ENCODE results near the gene BLMH. TPM values are rescaled to one million over a fixed set of nuclear protein-coding genes. Genes with fewer than 3 reads are reported as not detected.
A peak's percentile ranks its signal among the peaks of the same experiment; 100 is the strongest.

BLMH gene
- total and polyA plus RNA-seq, 2 donors (not counting 1 experiment from before 2014, with no cell fraction given): 23.0 to 26.1 TPM

GRCh38 chr17:30299000-30299399 lies 7.3 kb upstream of the BLMH start:
- TF ChIP-seq EZH2 (IDR thresholded peaks at IDR 0.05; ENCODE audit: low read length, missing control alignments): no peak
- peak; percentile 23 to 49 for TF ChIP-seq CTCF (conservative IDR thresholded peaks at IDR 0.05 in 1 of 2, IDR thresholded peaks at IDR 0.05 in 1 of 2; ENCODE audit: low read depth in 1 of 2, low read length in 2 of 2)
- no peak overlapping the region for H2AFZ ChIP-seq (ENCODE audit: low read length)
- no peak overlapping the region for H3K4me2 ChIP-seq (ENCODE audit: extremely low read depth, insufficient read depth, low read length)
- H4K20me1 ChIP-seq (ENCODE audit: control insufficient read depth, extremely low read depth, insufficient read depth, low read length): no peaks in the 10 kb centered on the region
- H3K4me1 ChIP-seq (ENCODE audit: control insufficient read depth, extremely low read depth, insufficient read depth, low read length): no peaks in the 10 kb centered on the region
- no peaks in the 10 kb centered on the region for H3K27me3 ChIP-seq (ENCODE audit: control insufficient read depth, insufficient read depth, low read length)
- no peaks in the 10 kb centered on the region for H3K9me3 ChIP-seq (ENCODE audit: control insufficient read depth, insufficient read depth, low read depth, low read length)
- no peak overlapping the region for H3K27ac ChIP-seq (ENCODE audit: insufficient read depth, low read length)
- H3K9ac ChIP-seq (ENCODE audit: insufficient read depth, low read length): no peak overlapping the region
- no peak overlapping the region for H3K4me3 ChIP-seq (replicated peaks in 1 of 4; ENCODE audit: control extremely low read depth in 1 of 4, insufficient read depth in 1 of 4, low read depth in 3 of 4, low read length in 4 of 4)
- no peaks in the 10 kb centered on the region for H3K36me3 ChIP-seq (ENCODE audit: control insufficient read depth, insufficient read depth, low read length)
- H3K79me2 ChIP-seq (ENCODE audit: control insufficient read depth, insufficient read depth, low read length): no peaks in the 10 kb centered on the region
- DNase-seq (ENCODE audit: low read depth in 2 of 2): peak in 1 of 2 donors; percentile 46

GRCh38 chr17:30297715-30298114 lies 6.0 kb upstream of the BLMH start:
- Histone ChIP-seq H3K9me3 (ENCODE audit: control insufficient read depth, insufficient read depth, low read depth, low read length) (no peaks in the 10 kb centered on the region), H3K27me3 (ENCODE audit: control insufficient read depth, insufficient read depth, low read length) (no peaks in the 10 kb centered on the region), H2AFZ (ENCODE audit: low read length) (no peak overlapping the region), H3K79me2 (ENCODE audit: control insufficient read depth, insufficient read depth, low read length) (no peaks in the 10 kb centered on the region), H3K4me2 (ENCODE audit: extremely low read depth, insufficient read depth, low read length) (no peak overlapping the region), H3K9ac (ENCODE audit: insufficient read depth, low read length) (no peak overlapping the region), H3K4me1 (ENCODE audit: control insufficient read depth, extremely low read depth, insufficient read depth, low read length) (no peaks in the 10 kb centered on the region), H3K27ac (ENCODE audit: insufficient read depth, low read length) (no peak overlapping the region), H4K20me1 (ENCODE audit: control insufficient read depth, extremely low read depth, insufficient read depth, low read length) (no peaks in the 10 kb centered on the region), H3K36me3 (ENCODE audit: control insufficient read depth, insufficient read depth, low read length) (no peaks in the 10 kb centered on the region), H3K4me3 (replicated peaks in 1 of 4; ENCODE audit: control extremely low read depth in 1 of 4, insufficient read depth in 1 of 4, low read depth in 3 of 4, low read length in 4 of 4) (no peak overlapping the region)
- no peak for TF ChIP-seq CTCF (conservative IDR thresholded peaks at IDR 0.05 in 1 of 2, IDR thresholded peaks at IDR 0.05 in 1 of 2; ENCODE audit: low read depth in 1 of 2, low read length in 2 of 2)
- no peak for TF ChIP-seq EZH2 (IDR thresholded peaks at IDR 0.05; ENCODE audit: low read length, missing control alignments)
- DNase-seq (ENCODE audit: low read depth in 2 of 2): no peak

- no peak for DNase-seq (ENCODE audit: low read depth in 2 of 2)
- TF ChIP-seq EZH2 (IDR thresholded peaks at IDR 0.05; ENCODE audit: low read length, missing control alignments) (no peak), CTCF (conservative IDR thresholded peaks at IDR 0.05 in 1 of 2, IDR thresholded peaks at IDR 0.05 in 1 of 2; ENCODE audit: low read depth in 1 of 2, low read length in 2 of 2) (no peak)
- no peaks in the 10 kb centered on the region for H3K4me1 ChIP-seq (ENCODE audit: control insufficient read depth, extremely low read depth, insufficient read depth, low read length)
Measured at GRCh38 chr17:30296499-30297080, 4.8 kb upstream of the BLMH start.

More at GRCh38 chr17:30296499-30297080, 4.8 kb upstream of the BLMH start:
- Histone ChIP-seq H3K4me2 (ENCODE audit: extremely low read depth, insufficient read depth, low read length) (no peak overlapping the region), H4K20me1 (ENCODE audit: control insufficient read depth, extremely low read depth, insufficient read depth, low read length) (no peaks in the 10 kb centered on the region), H3K27ac (ENCODE audit: insufficient read depth, low read length) (no peak overlapping the region), H3K79me2 (ENCODE audit: control insufficient read depth, insufficient read depth, low read length) (no peaks in the 10 kb centered on the region), H3K27me3 (ENCODE audit: control insufficient read depth, insufficient read depth, low read length) (no peaks in the 10 kb centered on the region), H3K36me3 (ENCODE audit: control insufficient read depth, insufficient read depth, low read length) (no peaks in the 10 kb centered on the region), H3K9ac (ENCODE audit: insufficient read depth, low read length) (no peak overlapping the region), H3K9me3 (ENCODE audit: control insufficient read depth, insufficient read depth, low read depth, low read length) (no peaks in the 10 kb centered on the region), H3K4me3 (replicated peaks in 1 of 4; ENCODE audit: control extremely low read depth in 1 of 4, insufficient read depth in 1 of 4, low read depth in 3 of 4, low read length in 4 of 4) (no peak overlapping the region), H2AFZ (ENCODE audit: low read length) (no peak overlapping the region)

Data from fibroblast of lung (primary cell).